Measurements from ENCODE around the gene ERC2.

ERC2 gene

DNA sequence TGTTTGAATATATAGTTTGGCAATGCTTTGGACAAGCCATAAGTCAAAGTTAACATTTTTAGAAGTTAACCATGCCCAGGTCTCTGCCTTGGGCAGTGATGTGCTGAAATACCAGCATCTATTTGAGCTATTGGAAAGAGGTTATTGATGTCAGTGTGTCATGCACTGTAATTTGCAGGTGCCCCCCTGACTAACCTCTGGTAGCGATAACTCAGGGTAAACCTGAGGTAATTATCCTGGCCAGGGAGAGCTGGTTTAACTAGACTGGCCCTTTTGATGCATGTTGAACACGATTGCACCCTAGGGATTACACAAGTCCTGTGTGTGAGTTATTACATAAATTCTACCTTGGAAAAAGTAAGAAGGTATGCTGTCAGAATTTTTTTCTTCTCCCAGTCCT lies 525.4 kb downstream of the ERC2 start:
- no peak for DNase-seq (ENCODE audit: low spot score)
- no peak for FAIRE-seq

DNA sequence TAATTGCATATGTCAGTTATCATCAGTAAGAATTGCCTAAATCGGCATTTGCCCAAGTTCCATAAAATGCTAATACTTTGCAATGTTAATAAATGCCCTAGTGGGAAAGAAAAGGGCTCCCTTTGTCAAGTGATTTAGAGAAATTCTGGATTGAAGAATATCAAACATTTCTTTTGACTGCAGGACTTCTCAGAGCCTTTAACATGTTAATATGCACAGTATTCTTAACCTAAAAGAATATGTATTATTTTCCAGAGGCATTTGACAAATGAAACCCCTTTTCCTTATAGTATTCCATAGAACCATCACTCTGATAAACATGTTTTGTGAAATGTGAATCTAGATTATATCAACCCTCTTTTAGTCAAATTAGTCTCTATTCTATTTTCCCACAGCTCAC lies 529.0 kb downstream of the ERC2 start:
- FAIRE-seq (no peak), DNase-seq (ENCODE audit: low spot score) (no peak)

DNA sequence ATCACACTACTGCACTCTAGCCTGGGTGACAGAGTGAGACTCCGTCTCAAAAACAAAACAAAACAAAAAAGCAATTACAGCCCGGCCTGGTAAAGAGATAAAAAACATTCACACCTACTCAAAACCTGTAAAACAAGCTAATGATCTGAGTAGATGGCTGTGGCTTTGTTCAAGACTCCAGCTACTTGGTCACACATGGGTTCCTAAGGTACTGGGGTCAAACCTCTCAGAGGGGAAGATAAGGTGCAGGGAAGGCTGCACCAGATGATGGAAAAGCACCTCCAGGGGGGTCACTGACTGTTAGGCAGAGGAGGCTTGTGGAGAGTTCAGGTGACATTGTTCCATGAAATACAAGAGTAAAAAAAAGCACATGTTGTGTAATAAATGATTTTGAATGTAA lies 531.0 kb downstream of the ERC2 start:
- FAIRE-seq, result no peak
- DNase-seq (ENCODE audit: low spot score), result no peak

DNA sequence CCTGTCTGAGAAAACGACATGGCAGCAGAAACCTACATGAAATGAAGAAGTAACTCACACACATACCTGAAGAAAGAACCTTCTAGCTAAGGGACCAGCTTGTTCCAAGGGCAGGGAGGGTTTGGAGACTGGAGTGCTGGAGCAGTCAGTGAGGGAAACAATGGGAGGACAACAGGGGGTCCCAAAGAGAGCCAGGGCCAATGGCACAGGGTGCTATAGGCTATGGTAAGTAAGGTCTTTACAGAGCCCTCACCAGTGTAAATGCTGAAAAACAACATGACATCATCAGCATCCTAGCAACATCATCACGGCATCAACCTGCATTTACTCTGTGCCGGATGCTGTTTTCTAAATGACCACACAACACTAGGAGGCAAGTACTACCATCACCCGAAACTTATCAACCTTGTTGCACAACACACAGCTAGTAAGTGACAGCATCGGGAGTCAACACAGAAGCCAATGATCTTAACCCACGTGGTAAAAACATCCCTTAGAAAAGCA lies 531.7 kb downstream of the ERC2 start:
- DNase-seq (ENCODE audit: low spot score), result no peak
- FAIRE-seq, result no peak

DNA sequence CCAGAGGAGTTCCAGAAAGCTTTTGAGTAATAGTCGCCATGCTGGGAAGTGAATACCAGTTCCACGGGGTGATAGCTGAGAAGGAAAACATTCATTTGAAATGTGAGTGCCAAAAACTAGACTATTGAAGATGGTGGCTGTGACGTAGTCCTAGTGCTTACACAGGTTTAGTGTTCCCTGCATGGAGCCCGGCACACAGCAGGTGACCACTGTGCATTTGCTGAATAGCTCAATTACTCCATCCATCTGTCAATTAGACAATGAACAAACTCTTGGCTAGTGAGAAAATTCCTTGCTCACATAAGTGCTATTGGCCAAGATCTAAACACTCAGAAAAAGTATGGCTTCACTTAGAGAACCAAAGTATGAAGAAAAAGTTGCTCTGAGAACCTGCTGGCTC lies 533.0 kb downstream of the ERC2 start:
- FAIRE-seq (no peak), DNase-seq (ENCODE audit: low spot score) (no peak)

DNA sequence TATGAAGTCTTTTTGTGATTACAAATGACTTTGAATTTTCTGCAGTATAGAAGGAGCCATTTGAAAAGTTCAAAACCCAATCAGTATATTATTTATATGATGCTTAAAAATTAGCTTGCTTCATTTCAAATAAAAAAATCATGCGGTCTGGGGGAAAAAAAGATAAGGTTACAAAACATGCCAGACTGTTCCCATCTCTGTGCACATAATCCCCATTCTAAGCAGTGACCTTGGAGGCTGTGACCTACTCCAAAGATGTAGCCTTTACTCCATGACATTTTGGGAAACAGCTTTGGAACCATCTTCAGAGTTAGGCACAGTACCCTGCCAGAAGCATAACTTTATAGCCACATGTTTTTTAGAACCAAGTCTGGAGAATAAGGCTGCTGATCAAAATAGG lies 533.5 kb downstream of the ERC2 start:
- FAIRE-seq (no peak), DNase-seq (ENCODE audit: low spot score) (no peak)

DNA sequence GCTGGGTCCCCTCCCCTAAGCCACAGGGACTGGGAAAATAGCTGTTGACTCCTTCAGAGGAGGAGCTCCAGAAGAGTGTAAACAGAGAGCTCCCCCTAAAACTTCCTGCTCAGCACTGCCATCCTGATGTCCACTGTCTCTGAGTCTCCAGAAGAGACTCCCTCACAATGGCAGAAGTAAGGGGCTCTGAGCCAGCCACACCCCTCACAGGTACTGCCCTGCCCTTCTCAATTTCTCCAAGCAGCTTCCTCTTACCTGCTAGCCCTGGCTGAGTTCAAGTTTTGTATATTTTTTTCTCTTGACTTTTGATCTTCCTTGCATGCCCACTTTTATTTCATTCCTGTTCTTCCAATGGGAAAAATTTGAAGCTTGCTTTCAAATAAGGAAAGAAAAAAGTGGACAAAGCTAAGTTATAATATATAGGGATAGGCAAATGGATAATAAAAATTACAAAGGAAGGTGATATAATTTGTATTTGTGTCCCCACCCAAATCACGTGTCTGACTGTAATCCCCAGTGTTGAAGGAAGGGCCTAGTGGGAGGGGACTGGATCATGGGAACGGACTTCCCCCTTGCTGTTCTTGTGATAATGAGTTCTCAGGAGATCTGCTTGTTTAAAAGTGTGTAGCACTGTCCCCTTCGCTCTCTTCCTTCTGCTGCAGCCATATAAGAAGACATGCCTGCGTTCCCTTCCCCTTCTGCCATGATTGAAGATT lies 539.0 kb downstream of the ERC2 start:
- DNase-seq (ENCODE audit: low spot score) (no peak), FAIRE-seq (no peak)

DNA sequence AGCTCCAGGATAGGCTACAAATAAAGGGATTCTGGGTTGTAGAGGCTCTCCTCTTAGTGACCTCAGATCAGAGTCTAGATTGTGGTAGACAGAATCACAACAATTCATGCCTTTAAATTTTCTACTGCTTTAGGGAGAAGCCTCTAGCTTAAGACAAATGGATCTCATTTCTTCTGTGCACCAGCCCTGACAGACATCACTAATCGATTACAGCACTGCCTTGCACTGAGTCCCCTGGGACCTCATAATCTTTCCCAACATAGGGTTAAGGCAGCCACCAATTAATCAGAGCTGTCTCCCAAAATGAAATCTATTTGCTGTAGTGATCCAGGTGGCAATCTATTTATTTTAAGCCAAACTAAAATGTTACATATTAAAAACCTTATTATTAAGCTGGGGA lies 544.6 kb downstream of the ERC2 start:
- DNase-seq (ENCODE audit: low spot score), result no peak
- no peak for FAIRE-seq

DNA sequence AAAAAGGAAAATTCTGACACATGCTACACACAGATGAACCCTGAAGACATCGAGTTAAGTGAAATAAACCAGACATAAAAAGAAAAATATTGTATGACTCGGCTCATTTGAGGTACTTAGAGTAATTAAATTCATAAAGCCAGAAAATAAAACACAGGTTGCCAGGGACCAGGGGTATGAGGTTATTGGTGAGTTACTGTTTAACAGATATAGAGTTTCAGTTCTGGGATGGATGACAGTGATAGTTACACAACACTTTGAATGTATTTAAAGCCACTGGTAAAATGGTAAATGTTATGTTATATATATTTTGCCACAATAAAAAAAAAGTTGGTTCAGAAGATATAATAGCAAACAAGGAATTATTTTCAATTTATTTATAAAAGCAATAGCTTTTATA lies 545.1 kb downstream of the ERC2 start:
- FAIRE-seq, result no peak
- no peak for DNase-seq (ENCODE audit: low spot score)

DNA sequence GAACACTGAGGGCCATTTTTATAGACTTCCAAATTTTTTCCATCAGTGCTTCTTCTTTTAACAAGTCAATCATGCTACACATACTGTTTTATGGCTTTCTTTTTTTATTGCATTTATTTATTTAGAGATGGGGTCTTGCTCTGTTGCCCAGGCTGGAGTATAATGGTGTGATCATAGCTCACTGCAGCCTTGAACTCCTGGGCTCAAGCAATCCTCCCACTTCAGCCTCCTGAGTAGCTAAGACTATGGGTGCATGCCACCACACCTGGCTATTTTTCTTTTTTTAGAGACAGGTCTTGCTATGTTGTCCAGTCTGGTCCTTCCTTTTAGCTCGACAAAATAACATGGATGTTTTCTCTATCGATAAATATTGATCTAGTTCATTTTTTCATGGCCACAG lies 555.4 kb downstream of the ERC2 start:
- FAIRE-seq (no peak), DNase-seq (ENCODE audit: low spot score) (no peak)

DNA sequence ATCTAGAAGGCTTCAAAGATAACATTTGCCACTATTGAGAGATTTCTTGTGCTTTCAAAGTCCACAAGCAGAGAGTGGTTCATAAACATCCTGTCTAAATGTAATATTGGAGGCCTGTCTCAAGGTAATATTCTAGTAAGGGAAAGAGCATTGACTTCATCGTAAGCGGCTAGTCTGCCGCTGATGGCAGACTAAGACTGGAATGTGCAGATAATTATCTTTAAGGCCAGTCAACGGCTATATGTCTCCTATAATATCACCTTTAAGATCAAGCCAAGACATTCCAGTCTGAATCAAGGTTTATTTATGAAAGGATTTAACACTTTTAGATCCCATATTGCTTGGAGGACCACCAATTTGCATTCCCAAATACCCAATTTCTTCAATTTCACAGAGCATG lies 557.0 kb downstream of the ERC2 start:
- DNase-seq (ENCODE audit: low spot score) (no peak), FAIRE-seq (no peak)

DNA sequence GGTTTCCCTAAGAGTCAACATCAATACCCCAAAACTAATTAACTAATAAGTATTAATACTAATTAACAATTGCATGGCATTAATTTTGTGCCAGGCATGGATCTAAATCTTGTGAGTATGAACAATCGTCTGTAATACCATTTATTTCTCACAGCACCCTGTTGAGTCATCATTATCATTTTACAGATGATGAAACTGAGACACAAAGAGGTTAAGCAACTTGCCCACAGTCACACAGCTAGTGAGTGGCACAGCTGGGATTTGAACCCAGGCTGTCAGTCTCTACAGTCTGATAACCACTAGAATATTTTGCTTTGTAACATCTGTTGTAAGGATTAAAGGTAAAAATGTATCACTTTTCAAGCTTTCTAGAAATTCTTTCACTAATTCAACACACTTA lies 557.7 kb downstream of the ERC2 start:
- FAIRE-seq (no peak), DNase-seq (ENCODE audit: low spot score) (no peak)

DNA sequence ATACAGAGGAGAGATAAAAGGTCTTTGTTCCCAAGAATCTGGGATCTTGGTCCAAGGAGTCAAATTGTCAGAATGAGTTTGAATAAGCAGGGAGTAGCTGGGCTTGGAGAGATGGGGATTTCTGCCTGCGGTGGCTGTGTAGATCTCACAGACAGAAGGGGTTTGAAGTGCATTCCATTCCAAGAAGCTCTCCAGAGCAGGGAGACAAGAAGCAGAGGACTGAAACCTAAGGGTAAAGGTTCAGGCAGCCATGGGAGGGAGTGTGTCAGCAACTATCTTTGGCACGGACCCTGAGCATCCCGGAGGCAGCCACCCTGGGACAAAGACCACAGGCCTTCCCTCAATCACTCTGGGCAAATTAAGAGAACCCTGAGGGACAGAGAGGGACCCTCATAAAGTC lies 558.9 kb downstream of the ERC2 start:
- FAIRE-seq, result no peak

DNA sequence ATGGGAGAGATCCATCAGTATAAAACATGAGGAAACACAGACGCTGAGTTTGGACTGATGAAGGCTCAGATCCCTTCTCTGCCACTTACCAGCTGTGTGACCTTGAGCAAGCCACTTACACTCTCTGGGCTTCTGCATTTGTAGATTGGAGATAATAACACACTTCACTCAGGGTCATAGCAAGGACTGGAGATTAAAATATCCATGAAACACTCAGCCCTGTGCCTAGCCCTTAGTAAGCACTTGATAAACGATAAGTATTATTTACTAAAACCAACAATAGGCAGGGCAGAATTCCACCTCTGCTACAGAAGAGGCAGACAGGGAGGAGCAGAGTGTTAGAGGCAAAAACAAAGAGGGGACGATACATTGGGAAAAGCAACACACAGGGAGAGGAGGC lies 560.7 kb downstream of the ERC2 start:
- DNase-seq (ENCODE audit: low spot score) (no peak), FAIRE-seq (no peak)

More for the DNA sequence above, 558.9 kb downstream of the ERC2 start:
- no peak for DNase-seq (ENCODE audit: low spot score)

DNA sequence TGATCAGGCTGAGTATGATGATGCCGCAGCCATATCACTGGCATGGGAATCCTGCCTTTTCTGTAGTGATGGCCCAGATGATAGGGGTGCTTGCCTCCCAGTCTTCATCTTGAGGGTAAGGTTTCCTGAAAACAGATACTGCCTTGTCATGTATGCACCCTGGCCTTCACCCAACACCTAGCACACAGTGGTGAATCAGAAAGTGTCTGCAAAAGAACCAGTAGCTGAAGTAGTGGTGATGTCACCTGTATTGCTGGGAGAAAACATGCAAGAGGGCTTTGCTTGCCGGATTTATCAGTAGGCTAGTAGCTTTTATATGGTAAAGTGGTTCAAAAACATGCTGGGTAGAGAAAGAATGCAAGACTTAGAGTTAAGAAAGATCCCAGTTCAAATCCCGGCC lies 561.4 kb downstream of the ERC2 start:
- DNase-seq (ENCODE audit: low spot score), result no peak
- FAIRE-seq, result no peak

DNA sequence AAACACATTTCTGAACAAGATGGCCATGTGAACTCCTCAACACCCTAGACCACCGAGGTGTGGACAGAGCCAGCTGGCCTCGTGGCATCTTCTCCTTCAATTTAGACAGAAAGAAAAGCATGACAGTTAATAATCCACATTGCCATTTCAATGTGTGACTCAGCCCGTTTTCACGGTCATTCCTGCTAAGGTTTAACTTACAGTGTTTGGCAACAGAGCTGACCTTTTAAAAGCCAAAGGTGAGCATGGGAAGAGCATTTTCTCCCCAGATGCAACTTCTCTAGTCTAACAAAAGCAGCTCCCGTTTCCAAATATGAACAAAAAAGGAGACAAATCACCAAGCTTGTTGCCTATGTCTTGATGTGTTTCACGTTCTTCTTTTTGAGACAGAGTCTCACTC lies 563.6 kb downstream of the ERC2 start:
- DNase-seq (ENCODE audit: low spot score), result no peak

DNA sequence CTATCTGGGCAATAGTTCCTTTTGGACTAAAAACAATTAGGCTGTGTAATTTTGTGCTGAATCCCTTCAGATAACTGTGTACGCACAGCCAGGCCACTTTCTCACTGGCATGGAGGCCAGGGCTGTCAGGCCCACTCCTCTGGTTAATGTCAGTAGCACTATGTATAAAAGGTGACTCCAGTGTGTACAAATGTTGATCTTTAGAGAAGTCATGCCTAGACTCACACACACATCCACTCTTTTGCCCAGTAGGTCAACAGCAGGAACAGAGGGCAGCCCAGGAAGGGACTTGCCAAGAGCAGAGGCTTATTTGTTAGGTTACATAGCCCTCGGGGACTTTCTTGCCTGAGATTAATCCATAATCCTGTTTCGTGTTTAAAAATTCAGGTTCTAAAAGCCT lies 564.6 kb downstream of the ERC2 start:
- no peak for DNase-seq (ENCODE audit: low spot score)
- no peak for FAIRE-seq

More for the DNA sequence above, 563.6 kb downstream of the ERC2 start:
- no peak for FAIRE-seq

DNA sequence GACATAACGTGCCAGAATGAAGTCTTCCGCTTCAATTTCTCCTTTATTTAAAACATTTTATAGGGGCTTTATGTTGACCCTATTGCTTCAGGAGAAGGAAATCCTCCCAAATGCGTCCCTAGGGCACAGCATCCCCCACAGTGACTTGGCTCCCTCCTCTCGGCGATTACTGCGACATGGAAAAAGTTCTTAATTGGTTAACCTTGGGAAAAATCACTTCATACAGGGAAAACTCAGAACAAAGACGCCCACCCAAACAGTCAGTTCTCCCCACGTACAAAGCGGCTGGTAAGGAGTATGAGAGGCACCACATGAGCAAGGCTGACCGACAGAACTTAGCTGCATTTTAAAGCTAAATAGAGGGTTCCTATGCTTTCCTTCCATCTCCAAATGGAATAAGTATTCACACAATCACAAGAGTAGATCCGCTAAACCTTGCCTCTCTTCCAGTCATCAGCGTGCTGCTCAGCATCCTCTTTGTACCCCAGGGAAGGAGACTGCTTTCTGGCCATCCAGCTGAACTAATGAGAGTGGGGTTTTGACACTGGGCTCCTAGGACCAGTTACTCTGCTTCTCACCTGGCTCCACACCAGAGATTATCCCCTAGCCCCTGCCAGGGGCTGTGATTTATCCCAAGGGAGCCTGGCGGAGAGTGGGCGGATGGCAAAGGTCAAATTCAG lies 565.9 kb downstream of the ERC2 start:
- FAIRE-seq, result no peak
- DNase-seq (ENCODE audit: low spot score), result no peak

DNA sequence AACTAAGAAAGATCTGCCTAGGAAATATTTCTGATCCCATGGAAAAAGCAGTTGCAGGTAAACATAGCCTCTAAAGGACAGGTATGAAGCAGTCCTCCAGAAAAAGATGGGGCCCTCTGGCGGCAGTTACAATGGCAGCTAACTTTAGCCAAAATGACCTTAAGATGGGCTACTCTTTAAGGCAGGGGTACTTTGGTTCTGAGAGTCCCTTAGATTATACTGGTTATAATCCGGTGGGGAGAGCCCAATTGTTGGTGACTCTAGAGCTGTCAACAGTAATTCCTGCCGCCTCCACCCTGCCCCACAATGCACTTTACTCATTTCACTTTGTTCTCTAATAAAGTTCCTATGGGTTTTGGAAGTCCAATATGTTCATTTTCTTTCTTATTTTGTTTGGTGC lies 568.4 kb downstream of the ERC2 start:
- FAIRE-seq (no peak), DNase-seq (ENCODE audit: low spot score) (no peak)

DNA sequence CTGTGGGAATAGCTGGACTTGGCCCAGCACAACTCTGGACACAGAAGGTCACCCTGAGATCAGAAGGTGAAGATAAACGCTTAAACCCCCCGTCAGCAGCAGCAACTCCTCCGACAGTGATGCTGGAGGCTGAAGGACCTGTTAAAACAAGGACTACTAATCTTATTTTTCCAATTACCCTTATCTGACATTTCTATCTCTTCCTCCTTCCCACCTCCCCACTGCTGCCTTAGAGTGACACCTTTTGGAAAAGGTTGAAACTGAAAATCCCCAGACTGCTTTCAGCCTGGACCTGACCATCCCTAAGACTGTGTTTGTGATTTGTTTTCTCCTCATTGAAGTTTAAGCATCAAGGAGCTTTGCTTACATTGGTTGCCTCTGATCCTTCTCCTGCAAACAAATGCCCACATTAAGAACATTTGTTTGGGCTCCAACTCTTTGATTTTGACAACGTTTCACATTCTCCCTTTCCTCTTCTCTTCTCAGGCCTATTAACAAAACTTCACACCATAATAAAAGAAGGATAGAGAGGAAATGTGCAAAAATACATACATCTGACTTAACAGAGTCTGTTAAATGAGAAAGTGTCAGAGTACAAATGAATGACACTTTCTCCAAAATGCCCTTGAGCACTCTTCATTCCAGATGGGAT lies 570.6 kb downstream of the ERC2 start:
- no peak for FAIRE-seq

DNA sequence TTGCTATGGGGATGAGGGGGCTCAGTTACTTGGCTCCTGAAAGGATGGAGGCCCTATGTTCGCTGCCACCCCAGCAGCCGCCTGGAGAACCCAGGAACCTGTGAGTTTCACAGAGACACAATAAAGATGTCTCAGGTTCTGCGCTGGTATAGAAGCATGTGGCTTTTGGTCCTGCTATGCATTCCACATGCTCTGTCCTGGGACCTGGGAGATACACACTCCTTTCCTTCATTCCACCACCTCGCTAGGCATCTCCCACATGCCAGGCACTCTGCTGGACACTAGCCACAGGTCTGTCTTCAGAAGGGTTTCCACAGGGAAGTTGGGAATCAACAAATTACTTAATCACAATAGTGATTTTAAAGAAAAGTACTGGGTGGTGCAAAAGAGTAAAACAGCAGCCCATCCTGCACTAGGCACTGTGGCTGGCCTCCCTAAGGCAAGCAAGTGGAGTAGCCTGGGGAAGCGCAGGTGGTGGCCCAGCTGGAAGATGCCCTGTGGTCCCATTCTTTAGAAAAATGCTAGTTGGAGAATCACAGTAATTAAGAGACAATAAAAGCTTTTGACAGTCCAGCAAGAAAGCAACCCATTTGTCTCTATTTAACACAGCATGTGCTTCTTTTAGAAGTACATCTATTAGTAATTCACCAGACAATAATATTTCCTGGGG lies 572.2 kb downstream of the ERC2 start:
- DNase-seq (ENCODE audit: low spot score) (no peak), FAIRE-seq (no peak)

More for the DNA sequence above, 570.6 kb downstream of the ERC2 start:
- DNase-seq (ENCODE audit: low spot score), result no peak

DNA sequence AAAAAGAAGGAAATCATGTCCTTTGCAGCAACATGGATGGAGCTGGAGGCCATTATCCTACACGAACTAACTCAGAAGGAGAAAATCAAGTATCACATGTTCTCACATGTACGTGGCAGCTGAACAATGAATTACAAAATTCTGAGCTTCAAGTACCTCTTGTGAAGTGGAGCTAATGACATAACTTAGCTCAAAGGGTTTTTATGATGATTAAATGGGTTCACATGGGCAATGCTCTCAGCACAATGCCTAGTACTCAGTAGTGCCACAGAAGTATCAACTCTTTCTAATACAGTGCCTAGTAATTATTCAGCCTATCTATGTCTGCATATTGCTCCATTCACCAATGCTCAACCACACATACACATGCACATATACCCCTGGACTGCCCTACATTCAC lies 573.7 kb downstream of the ERC2 start:
- no peak for FAIRE-seq

More for the DNA sequence above, 573.7 kb downstream of the ERC2 start:
- DNase-seq (ENCODE audit: low spot score), result no peak

Measured in RCC 7860 (cell line).